Measurements from ENCODE around the gene ELOVL5.

- TF ChIP-seq CTCF (IDR thresholded peaks at IDR 0.05) (no peak), EP300 (IDR thresholded peaks at IDR 0.05) (no peak), POLR2A (IDR thresholded peaks at IDR 0.05) (no peak)
Observed at GRCh38 chr6:53311586-53311935, 37.2 kb downstream of the ELOVL5 start.
